HepG2 (cell line): ENCODE data around the gene SAMD15.

Experiments
- ERF ChIP-seq: IDR thresholded peaks from 2 replicates; pipeline ENCODE4 v1.6.1; 2018; ENCODE audit warnings: missing biosample characterization, missing genetic modification reagents
- SIX4 ChIP-seq: sonication (generic); formaldehyde crosslinking; IDR thresholded peaks from 2 replicates; pipeline ENCODE4 v1.4.0; 2020; ENCODE audit warnings: missing genetic modification reagents
- SMARCC2 ChIP-seq: fragments of 450-650 bp; IDR thresholded peaks from 2 replicates; pipeline ENCODE4 v1.6.1; 2017; ENCODE audit warnings: antibody characterized with exemption, mild to moderate bottlenecking
- YY1 ChIP-seq: IDR thresholded peaks from 2 replicates; pipeline ENCODE4 v1.6.1; 2011; ENCODE audit warnings: low read length, low read depth, moderate library complexity, mild to moderate bottlenecking; ENCODE audit not compliant: insufficient read depth, insufficient replicate concordance
- ZNF142 ChIP-seq: sonication (generic); formaldehyde crosslinking; IDR thresholded peaks from 2 replicates; pipeline ENCODE4 v1.4.0; 2020; ENCODE audit warnings: missing genetic modification reagents
- ZNF563 ChIP-seq: sonication (generic); formaldehyde crosslinking; IDR thresholded peaks from 2 replicates; pipeline ENCODE4 v1.8.0; 2022; ENCODE audit warnings: mild to moderate bottlenecking, moderate library complexity, missing genetic modification reagents
- ZNF597 ChIP-seq: sonication (generic); formaldehyde crosslinking; IDR thresholded peaks from 2 replicates; pipeline ENCODE4 v1.5.0; 2020; ENCODE audit warnings: missing genetic modification reagents
- ZNF776 ChIP-seq: sonication (generic); formaldehyde crosslinking; IDR thresholded peaks from 2 replicates; pipeline ENCODE4 v1.4.0; 2020; ENCODE audit warnings: mild to moderate bottlenecking, missing genetic modification reagents

GRCh38 chr14:77339407-77339806 is 37.8 kb upstream of the SAMD15 start:
- TF ChIP-seq ZNF563 (CRISPR knock-in tag) (no peak), ZNF597 (no peak), ZNF142 (CRISPR knock-in tag) (no peak), ZNF776 (CRISPR knock-in tag) (no peak), SMARCC2 (no peak), YY1 (no peak), ERF (no peak), SIX4 (no peak)
